Measurements from ENCODE around the gene CALD1.

The CALD1 gene

GRCh38 chr7:134925766-134926165, 146.3 kb downstream of the CALD1 start:
- no peak for DNase-seq (ENCODE audit: low read depth, low spot score)

- no peak for DNase-seq (ENCODE audit: low read depth, low spot score)
Measured at GRCh38 chr7:134926396-134926795, 147.0 kb downstream of the CALD1 start.

- no peak for DNase-seq (ENCODE audit: low read depth, low spot score)
Measured at GRCh38 chr7:134927076-134927475, 147.6 kb downstream of the CALD1 start.

GRCh38 chr7:134927723-134928122, 148.3 kb downstream of the CALD1 start:
- no peak for DNase-seq (ENCODE audit: low read depth, low spot score)

GRCh38 chr7:134928554-134928953, 149.1 kb downstream of the CALD1 start:
- DNase-seq (ENCODE audit: low read depth, low spot score): no peak

- DNase-seq (ENCODE audit: low read depth, low spot score): no peak
Measured at GRCh38 chr7:134931487-134931886, 152.1 kb downstream of the CALD1 start.

- no peak for DNase-seq (ENCODE audit: low read depth, low spot score)
Measured at GRCh38 chr7:134932707-134933370, 153.4 kb downstream of the CALD1 start.

- DNase-seq (ENCODE audit: low read depth, low spot score): no peak
Measured at GRCh38 chr7:134933460-134934068, 154.1 kb downstream of the CALD1 start.

- no peak for DNase-seq (ENCODE audit: low read depth, low spot score)
Measured at GRCh38 chr7:134935701-134936100, 156.3 kb downstream of the CALD1 start.

- no peak for DNase-seq (ENCODE audit: low read depth, low spot score)
Measured at GRCh38 chr7:134936893-134937510, 157.6 kb downstream of the CALD1 start.

- DNase-seq (ENCODE audit: low read depth, low spot score): no peak
Measured at GRCh38 chr7:134938141-134938540, 158.7 kb downstream of the CALD1 start.

GRCh38 chr7:134939136-134939535, 159.7 kb downstream of the CALD1 start:
- no peak for DNase-seq (ENCODE audit: low read depth, low spot score)

- no peak for DNase-seq (ENCODE audit: low read depth, low spot score)
Measured at GRCh38 chr7:134940729-134941128, 161.3 kb downstream of the CALD1 start.

- no peak for DNase-seq (ENCODE audit: low read depth, low spot score)
Measured at GRCh38 chr7:134941185-134941900, 161.9 kb downstream of the CALD1 start.

- DNase-seq (ENCODE audit: low read depth, low spot score): no peak
Measured at GRCh38 chr7:134941952-134942351, 162.5 kb downstream of the CALD1 start.

GRCh38 chr7:134942690-134943466, 163.4 kb downstream of the CALD1 start:
- no peak for DNase-seq (ENCODE audit: low read depth, low spot score)

GRCh38 chr7:134943785-134944400, 164.5 kb downstream of the CALD1 start:
- DNase-seq (ENCODE audit: low read depth, low spot score): no peak

GRCh38 chr7:134945691-134946090, 166.3 kb downstream of the CALD1 start:
- no peak for DNase-seq (ENCODE audit: low read depth, low spot score)

- no peak for DNase-seq (ENCODE audit: low read depth, low spot score)
Measured at GRCh38 chr7:134946260-134946659, 166.8 kb downstream of the CALD1 start.

GRCh38 chr7:134947329-134947728, 167.9 kb downstream of the CALD1 start:
- no peak for DNase-seq (ENCODE audit: low read depth, low spot score)

GRCh38 chr7:134947831-134948230, 168.4 kb downstream of the CALD1 start:
- DNase-seq (ENCODE audit: low read depth, low spot score): no peak

Measured in activated naive CD8-positive, alpha-beta T cell treated with anti-CD3 and anti-CD28 coated beads, Interleukin-2, amount 50 U/mL, for 16 hours (primary cell).